ENCODE measurements around the gene RXFP1.
"Not testable (repeated sequence)": the region's sequence is repeated elsewhere in the genome, so short reads cannot be mapped to it uniquely, and the experiment has no call there.

The RXFP1 gene

GRCh38 chr4:158622251-158622650 is 100.6 kb downstream of the RXFP1 start:
- no peak for DNase-seq

- DNase-seq: peak; percentile 7
Observed at GRCh38 chr4:158624889-158625478, 103.3 kb downstream of the RXFP1 start.

GRCh38 chr4:158625544-158625943 is 103.9 kb downstream of the RXFP1 start:
- DNase-seq: no peak

- no peak for DNase-seq
Observed at GRCh38 chr4:158630893-158631292, 109.2 kb downstream of the RXFP1 start.

- DNase-seq: no peak
Observed at GRCh38 chr4:158636619-158637018, 114.9 kb downstream of the RXFP1 start.

GRCh38 chr4:158644356-158644755 is 122.7 kb downstream of the RXFP1 start:
- DNase-seq: no peak

- no peak for DNase-seq
Observed at GRCh38 chr4:158644760-158645159, 123.1 kb downstream of the RXFP1 start.

- no peak for DNase-seq
Observed at GRCh38 chr4:158649111-158649680, 127.5 kb downstream of the RXFP1 start.

- DNase-seq: no peak
Observed at GRCh38 chr4:158652920-158653319, 131.2 kb downstream of the RXFP1 start.

GRCh38 chr4:158656439-158656838 is 134.8 kb downstream of the RXFP1 start:
- no peak for DNase-seq

GRCh38 chr4:158657291-158657690 is 135.6 kb downstream of the RXFP1 start:
- no peak for DNase-seq

GRCh38 chr4:158663255-158663654 is 141.6 kb downstream of the RXFP1 start:
- DNase-seq: not testable (repeated sequence)

- DNase-seq: not testable (repeated sequence)
Observed at GRCh38 chr4:158663707-158664625, 142.3 kb downstream of the RXFP1 start.

GRCh38 chr4:158664806-158665205 is 143.1 kb downstream of the RXFP1 start:
- DNase-seq: no peak

GRCh38 chr4:158666892-158667291 is 145.2 kb downstream of the RXFP1 start:
- DNase-seq: no peak

GRCh38 chr4:158667651-158668198 is 146.0 kb downstream of the RXFP1 start:
- peak; percentile 9 for DNase-seq

GRCh38 chr4:158669310-158669709 is 147.6 kb downstream of the RXFP1 start:
- no peak for DNase-seq

- DNase-seq: peak; percentile 89
Observed at GRCh38 chr4:158670975-158671664, 149.4 kb downstream of the RXFP1 start.

- no peak for DNase-seq
Observed at GRCh38 chr4:158671665-158671914, 149.9 kb downstream of the RXFP1 start, which contains the start of gene C4orf46. C4orf46 (minus strand) TSS chr4:158671887; CDS start chr4:158671801, 86 bp downstream.

- peak; percentile 98 for DNase-seq
Observed at GRCh38 chr4:158671915-158672806, 150.5 kb downstream of the RXFP1 start, which contains the start of gene ETFDH. ETFDH (plus strand) TSS chr4:158672296; CDS start chr4:158672457, 161 bp downstream.

GRCh38 chr4:158673633-158674032 is 152.0 kb downstream of the RXFP1 start:
- DNase-seq: no peak

GRCh38 chr4:158676076-158676475 is 154.4 kb downstream of the RXFP1 start:
- no peak for DNase-seq
